Brain microvascular endothelial cell (primary cell): ENCODE data around the gene FLT1.

ENCODE experiments used
- DNase-seq: peaks from one replicate; pipeline ENCODE4 v3.0.0-alpha.2; 2020
- H3K27ac ChIP-seq: fragments of 250-450 bp; sonication (Bioruptor Pico); 2 replicates; pipeline ENCODE4 v1.5.1; 2020; ENCODE audit warnings: mild to moderate bottlenecking, moderate library complexity
- H3K27me3 ChIP-seq: fragments of 250-450 bp; sonication (Bioruptor Pico); replicated peaks from 2 replicates; pipeline ENCODE4 v1.5.1; 2020; ENCODE audit warnings: mild to moderate bottlenecking
- H3K36me3 ChIP-seq: fragments of 250-450 bp; sonication (Bioruptor Pico); replicated peaks from 2 replicates; pipeline ENCODE4 v1.5.1; 2020; ENCODE audit warnings: mild to moderate bottlenecking
- H3K4me3 ChIP-seq: 2 replicates; pipeline ENCODE4 v1.5.1; 2011; ENCODE audit warnings: low read depth, mild to moderate bottlenecking, control low read depth, low read length, moderate library complexity
- in situ Hi-C: cut with HindIII; loops from 2 replicates; pipeline ENCODE4 v1.10.0; 2017; ENCODE audit warnings: low sequenced_read_pairs, low pct_ligation_motif_present
- TF ChIP-seq, protein P1 (sequence below): IDR thresholded peaks from 2 replicates; pipeline ENCODE4 v1.5.1; 2011; ENCODE audit warnings: low read depth, mild to moderate bottlenecking, moderate library complexity, low read length, control low read depth, inconsistent platforms; ENCODE audit errors: missing control alignments

FLT1 gene

DNA sequence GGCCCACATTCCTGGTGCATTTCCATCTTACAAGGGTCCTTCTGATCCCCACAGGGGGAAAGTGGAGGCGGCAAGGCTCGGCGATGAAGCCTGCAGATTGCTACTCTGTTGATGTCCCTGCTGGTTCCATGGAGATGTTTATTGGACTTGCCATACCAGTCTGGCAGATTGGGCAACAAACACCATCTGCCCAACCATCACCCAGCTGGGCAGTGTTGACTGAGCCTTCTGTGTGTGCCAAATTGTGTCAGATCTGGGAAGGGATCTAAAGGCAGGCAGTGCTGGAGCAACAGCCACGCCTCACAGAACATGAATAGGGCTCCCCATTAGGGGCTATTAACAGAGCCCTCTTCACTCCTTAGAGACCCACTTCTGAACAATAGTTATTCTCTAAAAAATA, 35.0 kb downstream of the FLT1 start:
- no peaks in the 10 kb centered on the region for H3K36me3 ChIP-seq
- no peaks in the 10 kb centered on the region for H3K27me3 ChIP-seq
- in situ Hi-C loops: no loop called here
- TF ChIP-seq, protein P1, sequence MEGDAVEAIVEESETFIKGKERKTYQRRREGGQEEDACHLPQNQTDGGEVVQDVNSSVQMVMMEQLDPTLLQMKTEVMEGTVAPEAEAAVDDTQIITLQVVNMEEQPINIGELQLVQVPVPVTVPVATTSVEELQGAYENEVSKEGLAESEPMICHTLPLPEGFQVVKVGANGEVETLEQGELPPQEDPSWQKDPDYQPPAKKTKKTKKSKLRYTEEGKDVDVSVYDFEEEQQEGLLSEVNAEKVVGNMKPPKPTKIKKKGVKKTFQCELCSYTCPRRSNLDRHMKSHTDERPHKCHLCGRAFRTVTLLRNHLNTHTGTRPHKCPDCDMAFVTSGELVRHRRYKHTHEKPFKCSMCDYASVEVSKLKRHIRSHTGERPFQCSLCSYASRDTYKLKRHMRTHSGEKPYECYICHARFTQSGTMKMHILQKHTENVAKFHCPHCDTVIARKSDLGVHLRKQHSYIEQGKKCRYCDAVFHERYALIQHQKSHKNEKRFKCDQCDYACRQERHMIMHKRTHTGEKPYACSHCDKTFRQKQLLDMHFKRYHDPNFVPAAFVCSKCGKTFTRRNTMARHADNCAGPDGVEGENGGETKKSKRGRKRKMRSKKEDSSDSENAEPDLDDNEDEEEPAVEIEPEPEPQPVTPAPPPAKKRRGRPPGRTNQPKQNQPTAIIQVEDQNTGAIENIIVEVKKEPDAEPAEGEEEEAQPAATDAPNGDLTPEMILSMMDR: no peak
- no peak overlapping the region for H3K4me3 ChIP-seq
- no peak for DNase-seq
- no peak overlapping the region for H3K27ac ChIP-seq

DNA sequence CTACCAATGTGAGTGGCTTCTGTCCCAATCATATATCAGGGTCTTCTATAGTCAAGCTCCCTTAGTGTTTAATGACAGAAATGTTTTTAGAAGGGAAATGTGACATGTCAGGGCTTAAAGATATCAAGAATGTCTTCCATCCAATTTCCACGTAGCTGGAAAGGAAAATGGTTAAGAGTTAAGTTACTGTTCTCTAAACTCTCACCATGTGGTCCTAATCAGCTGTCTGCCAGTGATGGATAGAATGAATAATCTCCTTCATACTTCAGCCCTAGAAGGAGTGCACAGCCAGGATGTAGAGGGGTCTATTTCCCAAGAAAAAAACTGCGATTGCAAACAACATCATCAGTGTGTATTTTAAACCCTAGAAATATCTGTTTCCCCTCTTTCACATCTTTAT, 36.3 kb downstream of the FLT1 start:
- no peak overlapping the region for H3K4me3 ChIP-seq
- TF ChIP-seq, protein P1: no peak
- in situ Hi-C loops: no loop called here
- no peak overlapping the region for H3K27ac ChIP-seq
- no peak for DNase-seq
- H3K36me3 ChIP-seq: no peaks in the 10 kb centered on the region
- H3K27me3 ChIP-seq: no peaks in the 10 kb centered on the region

DNA sequence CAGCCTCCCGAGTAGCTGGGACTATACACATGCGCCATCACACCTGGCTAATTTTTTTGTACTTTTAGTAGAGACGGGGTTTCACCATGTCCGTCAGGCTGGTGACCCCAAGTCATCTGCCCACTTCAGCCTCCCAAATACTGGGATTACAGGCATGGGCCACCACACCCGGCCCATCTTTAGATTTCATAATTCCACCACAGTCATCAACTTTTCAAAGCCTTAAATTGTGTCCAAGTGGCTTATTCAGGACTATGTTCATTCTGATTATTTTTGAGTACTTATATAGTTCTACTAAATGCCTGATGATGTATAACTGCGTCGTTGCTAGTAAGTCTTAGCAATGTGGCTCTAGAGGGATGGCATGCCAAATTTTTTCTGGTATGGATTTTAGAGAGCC, 36.9 kb downstream of the FLT1 start:
- Histone ChIP-seq H3K27me3 (no peaks in the 10 kb centered on the region), H3K36me3 (no peaks in the 10 kb centered on the region), H3K4me3 (no peak overlapping the region), H3K27ac (no peak overlapping the region)
- no peak for DNase-seq
- TF ChIP-seq, protein P1: no peak
- in situ Hi-C loops: no loop called here

DNA sequence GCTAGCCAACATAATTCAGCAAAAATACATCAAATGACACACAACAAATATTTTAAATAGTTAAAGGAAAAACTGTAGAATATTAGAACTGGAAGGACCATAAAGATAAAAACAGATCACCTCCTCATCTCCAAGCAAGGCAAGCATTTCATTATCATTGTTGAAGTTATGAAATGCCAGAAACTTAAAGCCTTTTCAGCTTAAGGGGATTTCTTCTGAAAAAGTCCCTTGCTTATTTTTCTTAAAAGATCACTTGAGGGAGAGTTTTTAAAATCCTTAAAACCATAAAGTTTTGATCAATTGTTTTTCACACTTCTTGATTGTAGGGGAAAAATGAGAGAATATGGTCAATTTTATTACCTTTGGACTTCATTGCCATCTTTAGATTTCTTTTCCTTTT, 37.4 kb downstream of the FLT1 start:
- Histone ChIP-seq H3K27me3 (no peaks in the 10 kb centered on the region), H3K4me3 (no peak overlapping the region), H3K27ac (no peak overlapping the region), H3K36me3 (no peaks in the 10 kb centered on the region)
- in situ Hi-C loops: no loop called here
- DNase-seq: no peak
- TF ChIP-seq, protein P1: no peak

DNA sequence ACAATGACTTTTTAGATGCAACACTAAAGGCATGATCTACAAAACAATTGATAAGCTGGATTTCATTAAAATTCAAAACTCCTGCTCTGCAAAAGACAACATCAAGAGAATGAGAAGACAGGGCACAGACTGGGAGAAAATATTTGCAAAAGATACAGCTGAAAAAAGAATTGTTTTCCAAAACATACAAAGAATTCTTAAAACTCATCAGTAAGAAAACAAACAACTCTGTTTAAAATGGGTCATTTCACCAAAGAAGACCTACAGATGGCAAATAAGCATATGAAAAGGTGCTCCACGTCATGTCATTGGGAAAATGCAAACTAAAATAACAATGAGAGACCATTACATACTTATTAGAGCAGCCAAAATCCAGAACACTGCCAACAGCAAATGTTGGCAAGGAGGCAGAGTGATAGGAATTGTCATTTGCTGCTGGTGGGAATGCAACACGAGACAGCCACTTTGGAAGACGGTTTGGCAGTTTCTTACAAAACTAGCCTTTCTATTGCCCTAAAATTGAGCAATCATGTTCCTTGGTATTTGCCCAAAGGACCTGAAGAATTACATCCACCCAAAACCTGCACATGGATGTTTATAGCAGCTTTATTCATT, 39.2 kb downstream of the FLT1 start:
- H3K27ac ChIP-seq: no peak overlapping the region
- no peaks in the 10 kb centered on the region for H3K27me3 ChIP-seq
- no peak for DNase-seq
- TF ChIP-seq, protein P1: no peak
- H3K4me3 ChIP-seq: no peak overlapping the region
- in situ Hi-C loops: no loop called here
- H3K36me3 ChIP-seq: no peaks in the 10 kb centered on the region

DNA sequence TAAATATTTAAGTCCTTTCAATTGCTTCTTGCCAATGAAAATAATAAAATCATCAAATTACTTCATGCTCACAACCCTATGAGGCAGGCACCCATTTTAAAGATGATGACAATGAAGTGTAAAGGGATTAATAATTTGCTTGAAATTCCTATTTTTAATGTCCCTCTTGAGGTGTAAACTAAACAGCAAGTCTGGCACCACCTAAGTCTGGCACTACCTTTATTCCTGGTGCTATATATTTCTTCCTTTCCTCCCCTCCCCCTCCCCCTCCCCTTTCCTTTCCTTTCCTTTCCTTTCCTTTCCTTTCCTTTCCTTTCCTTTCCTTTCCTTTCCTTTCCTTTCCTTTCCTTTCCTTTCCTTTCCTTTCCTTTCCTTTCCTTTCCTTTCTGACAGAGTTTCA, 42.2 kb downstream of the FLT1 start:
- no peaks in the 10 kb centered on the region for H3K27me3 ChIP-seq

More for the DNA sequence above, 42.2 kb downstream of the FLT1 start:
- Histone ChIP-seq H3K36me3 (no peaks in the 10 kb centered on the region), H3K4me3 (no peak overlapping the region), H3K27ac (no peak overlapping the region)
- TF ChIP-seq, protein P1: no peak
- DNase-seq: no peak
- in situ Hi-C loops: no loop called here
